PC-3 (cell line): Measurements from ENCODE around the gene RNF11. TPM values are rescaled to one million over a fixed set of nuclear protein-coding genes. Genes with fewer than 3 reads are reported as not detected.

Experiments
- ATAC-seq: fragments of 200-7000 bp; cut with Tn5 transposase; 2 replicates; pipeline ENCODE4 v1.9.1; 2020; ENCODE audit warnings: mild to moderate bottlenecking, moderate library complexity
- BruUV-seq: library from RNA; stranded (reverse); fragments of 400-500 nt; replicated peaks from 2 replicates; lab custom pipeline; 2021; lab: Mats Ljungman, UMichigan
- CTCF ChIA-PET: fragments of 300-600 bp; sonication (Branson Sonifier 250); formaldehyde crosslinking; loops from one replicate; lab custom pipeline; 2022; ENCODE audit warnings: antibody characterized with exemption; lab: Charles Lee
- POLR2A ChIA-PET: fragments of 300-600 bp; sonication (Branson Sonifier 250); formaldehyde crosslinking; loops from one replicate; lab custom pipeline; 2022; ENCODE audit warnings: antibody characterized with exemption; ENCODE audit not compliant: unreplicated experiment; lab: Charles Lee
- DNase-seq: peaks from one replicate; pipeline ENCODE4 v3.0.0-alpha.2; 2015
- H2AFZ ChIP-seq: fragments of 300-600 bp; sonication (generic); 2 replicates; pipeline ENCODE4 v1.6.0; 2016; ENCODE audit warnings: antibody characterized with exemption, low read length
- H3F3A ChIP-seq: fragments of 300-600 bp; sonication (generic); one replicate; pipeline ENCODE4 v1.6.0; 2017; ENCODE audit warnings: antibody characterized with exemption, low read length, control low read depth, mild to moderate bottlenecking; ENCODE audit not compliant: unreplicated experiment
- H3K27ac ChIP-seq: fragments of 300-600 bp; sonication (generic); 2 replicates; pipeline ENCODE4 v1.5.1; 2016; ENCODE audit warnings: mild to moderate bottlenecking, low read length
- H3K27me3 ChIP-seq: fragments of 300-600 bp; sonication (generic); 2 replicates; pipeline ENCODE4 v1.6.1; 2016; ENCODE audit warnings: low read length, mixed read lengths
- H3K36me3 ChIP-seq: fragments of 300-600 bp; sonication (generic); 2 replicates; pipeline ENCODE4 v1.6.1; 2016; ENCODE audit warnings: low read depth, mixed run types, low read length, mixed read lengths
- H3K4me1 ChIP-seq: fragments of 300-600 bp; sonication (generic); 2 replicates; pipeline ENCODE4 v1.5.1; 2016; ENCODE audit warnings: low read length; ENCODE audit not compliant: insufficient read depth
- H3K4me2 ChIP-seq: fragments of 300-600 bp; sonication (generic); 2 replicates; pipeline ENCODE4 v1.6.0; 2016; ENCODE audit warnings: low read length
- H3K4me3 ChIP-seq: fragments of 300-600 bp; sonication (generic); 2 replicates; pipeline ENCODE4 v1.5.1; 2016; ENCODE audit warnings: mild to moderate bottlenecking, low read length, mixed read lengths
- H3K79me2 ChIP-seq: fragments of 300-600 bp; sonication (generic); 2 replicates; pipeline ENCODE4 v1.6.1; 2017; ENCODE audit warnings: low read length, mixed read lengths
- H3K9ac ChIP-seq: fragments of 300-600 bp; sonication (generic); 2 replicates; pipeline ENCODE4 v1.6.0; 2016; ENCODE audit warnings: mild to moderate bottlenecking, low read length
- H3K9me2 ChIP-seq: fragments of 300-600 bp; sonication (generic); replicated peaks from 2 replicates; pipeline ENCODE4 v1.6.1; 2016; ENCODE audit warnings: mixed run types, low read length, mixed read lengths
- H3K9me3 ChIP-seq: fragments of 300-600 bp; sonication (generic); 2 replicates; pipeline ENCODE4 v1.6.1; 2016; ENCODE audit warnings: low read length, mixed read lengths
- H4K20me1 ChIP-seq: fragments of 300-600 bp; sonication (generic); 2 replicates; pipeline ENCODE4 v1.6.1; 2016; ENCODE audit warnings: low read length, mixed read lengths
- EZH2 ChIP-seq: fragments of 300-600 bp; sonication (generic); IDR thresholded peaks from one replicate; pipeline ENCODE4 v1.6.1; 2017; ENCODE audit warnings: antibody characterized with exemption, mild to moderate bottlenecking, low read length; ENCODE audit not compliant: unreplicated experiment
- EZH2phosphoT487 ChIP-seq: fragments of 300-600 bp; sonication (generic); IDR thresholded peaks from 2 replicates; pipeline ENCODE4 v1.6.1; 2018; ENCODE audit warnings: mild to moderate bottlenecking, antibody characterized with exemption, low read length, borderline replicate concordance
- intact Hi-C: fragments of 100-400 bp; cut with micrococcal nuclease; formaldehyde crosslinking; loops from 2 replicates; pipeline ENCODE4 v1.9.0; 2023
- total RNA-seq: library from RNA; depleted of rRNA; stranded (reverse); fragments of >200 nt; gene quantifications from 2 replicates; pipeline ENCODE4 v1.2.3, GENCODE V29; 2014
- TF ChIP-seq, protein P1 (sequence below): fragments of 300-600 bp; sonication (generic); conservative IDR thresholded peaks from 2 replicates; pipeline ENCODE4 v1.5.1; 2017; ENCODE audit warnings: antibody characterized with exemption, low read depth, mild to moderate bottlenecking, low read length

Gene RNF11
- total RNA-seq, 1 experiment from 2014 or later: 169 TPM

DNA sequence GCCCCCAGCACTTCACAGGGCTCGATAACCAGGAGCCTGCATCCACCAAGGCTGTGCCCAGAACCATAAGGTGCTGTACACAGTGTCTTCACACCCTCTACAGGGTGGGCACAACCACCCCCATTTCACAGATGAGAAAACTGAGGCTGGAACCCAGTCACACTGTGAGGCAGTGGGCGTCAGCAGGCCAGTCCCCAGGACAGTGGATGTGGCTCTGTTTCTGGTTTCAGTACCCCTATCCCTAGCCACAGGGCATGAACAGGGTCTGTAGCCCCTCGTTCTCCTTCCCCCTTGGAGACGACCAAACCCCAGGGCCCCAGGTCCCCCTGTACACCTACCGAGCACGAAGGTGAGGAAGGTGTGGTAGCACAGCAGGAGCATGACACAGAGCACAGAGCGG is 66.7 kb downstream of the RNF11 start:
- H2AFZ ChIP-seq: no peak overlapping the region
- H3K9me2 ChIP-seq: no peaks in the 10 kb centered on the region
- no peaks in the 10 kb centered on the region for H3K9me3 ChIP-seq
- H4K20me1 ChIP-seq: no peaks in the 10 kb centered on the region
- no peak overlapping the region for H3K9ac ChIP-seq
- H3K4me2 ChIP-seq: no peak overlapping the region
- DNase-seq (no peak), ATAC-seq (no peak)
- TF ChIP-seq EZH2 (no peak), EZH2phosphoT487 (no peak)
- TF ChIP-seq, protein P1, sequence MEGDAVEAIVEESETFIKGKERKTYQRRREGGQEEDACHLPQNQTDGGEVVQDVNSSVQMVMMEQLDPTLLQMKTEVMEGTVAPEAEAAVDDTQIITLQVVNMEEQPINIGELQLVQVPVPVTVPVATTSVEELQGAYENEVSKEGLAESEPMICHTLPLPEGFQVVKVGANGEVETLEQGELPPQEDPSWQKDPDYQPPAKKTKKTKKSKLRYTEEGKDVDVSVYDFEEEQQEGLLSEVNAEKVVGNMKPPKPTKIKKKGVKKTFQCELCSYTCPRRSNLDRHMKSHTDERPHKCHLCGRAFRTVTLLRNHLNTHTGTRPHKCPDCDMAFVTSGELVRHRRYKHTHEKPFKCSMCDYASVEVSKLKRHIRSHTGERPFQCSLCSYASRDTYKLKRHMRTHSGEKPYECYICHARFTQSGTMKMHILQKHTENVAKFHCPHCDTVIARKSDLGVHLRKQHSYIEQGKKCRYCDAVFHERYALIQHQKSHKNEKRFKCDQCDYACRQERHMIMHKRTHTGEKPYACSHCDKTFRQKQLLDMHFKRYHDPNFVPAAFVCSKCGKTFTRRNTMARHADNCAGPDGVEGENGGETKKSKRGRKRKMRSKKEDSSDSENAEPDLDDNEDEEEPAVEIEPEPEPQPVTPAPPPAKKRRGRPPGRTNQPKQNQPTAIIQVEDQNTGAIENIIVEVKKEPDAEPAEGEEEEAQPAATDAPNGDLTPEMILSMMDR: no peak
- no peak overlapping the region for H3K27ac ChIP-seq
- no peaks in the 10 kb centered on the region for H3K36me3 ChIP-seq
- H3K27me3 ChIP-seq: no peaks in the 10 kb centered on the region
- no peaks in the 10 kb centered on the region for H3F3A ChIP-seq
- no peaks in the 10 kb centered on the region for H3K79me2 ChIP-seq
- ChIA-PET POLR2A (no interaction called here), CTCF (no interaction called here)
- intact Hi-C loops: no loop called here
- H3K4me1 ChIP-seq: no peaks in the 10 kb centered on the region
- BruUV-seq: no TSS peak
- H3K4me3 ChIP-seq: no peak overlapping the region

- no peak overlapping the region for H3K27ac ChIP-seq
These were observed 67.2 kb downstream of the RNF11 start for GRCh38 chr1:51303315-51303714.

GRCh38 chr1:51303751-51304251 is 67.7 kb downstream of the RNF11 start:
- no TSS peak for BruUV-seq
- H3K9ac ChIP-seq: no peak overlapping the region
- H2AFZ ChIP-seq: no peak overlapping the region
- H4K20me1 ChIP-seq: no peaks in the 10 kb centered on the region
- no peak for DNase-seq
- no peak overlapping the region for H3K27ac ChIP-seq
- no peaks in the 10 kb centered on the region for H3K36me3 ChIP-seq
- H3K4me1 ChIP-seq: no peaks in the 10 kb centered on the region
- no peak overlapping the region for H3K4me3 ChIP-seq
- ChIA-PET CTCF (no interaction called here), POLR2A (no interaction called here)
- no peaks in the 10 kb centered on the region for H3K9me3 ChIP-seq
- no peaks in the 10 kb centered on the region for H3K9me2 ChIP-seq
- no peaks in the 10 kb centered on the region for H3K27me3 ChIP-seq
- no peak for ATAC-seq
- intact Hi-C loops: no loop called here
- H3K4me2 ChIP-seq: no peak overlapping the region
- H3K79me2 ChIP-seq: no peaks in the 10 kb centered on the region
- no peaks in the 10 kb centered on the region for H3F3A ChIP-seq
- TF ChIP-seq, protein P1: no peak
- TF ChIP-seq EZH2: no peak
- TF ChIP-seq EZH2phosphoT487: no peak

More at GRCh38 chr1:51303315-51303714, 67.2 kb downstream of the RNF11 start:
- no TSS peak for BruUV-seq
- Histone ChIP-seq H3K9ac (no peak overlapping the region), H3K4me3 (no peak overlapping the region), H3K4me2 (no peak overlapping the region), H3K36me3 (no peaks in the 10 kb centered on the region), H2AFZ (no peak overlapping the region), H4K20me1 (no peaks in the 10 kb centered on the region), H3F3A (no peaks in the 10 kb centered on the region), H3K79me2 (no peaks in the 10 kb centered on the region), H3K9me3 (no peaks in the 10 kb centered on the region), H3K27me3 (no peaks in the 10 kb centered on the region), H3K9me2 (no peaks in the 10 kb centered on the region), H3K4me1 (no peaks in the 10 kb centered on the region)
- intact Hi-C loops: no loop called here
- DNase-seq: no peak
- POLR2A ChIA-PET: no interaction called here
- ATAC-seq: no peak
- CTCF ChIA-PET: no interaction called here
- TF ChIP-seq EZH2phosphoT487 (no peak), EZH2 (no peak)
- TF ChIP-seq, protein P1: no peak
